GM15510 (cell line): Measurements from ENCODE around the gene CYP39A1.

Experiments used
- POLR2A ChIP-seq: IDR thresholded peaks from 3 replicates; pipeline ENCODE4 v1.6.1; 2011; ENCODE audit warnings: borderline replicate concordance; ENCODE audit not compliant: insufficient read length; ENCODE audit errors: extremely low read depth

CYP39A1 gene, protein sequence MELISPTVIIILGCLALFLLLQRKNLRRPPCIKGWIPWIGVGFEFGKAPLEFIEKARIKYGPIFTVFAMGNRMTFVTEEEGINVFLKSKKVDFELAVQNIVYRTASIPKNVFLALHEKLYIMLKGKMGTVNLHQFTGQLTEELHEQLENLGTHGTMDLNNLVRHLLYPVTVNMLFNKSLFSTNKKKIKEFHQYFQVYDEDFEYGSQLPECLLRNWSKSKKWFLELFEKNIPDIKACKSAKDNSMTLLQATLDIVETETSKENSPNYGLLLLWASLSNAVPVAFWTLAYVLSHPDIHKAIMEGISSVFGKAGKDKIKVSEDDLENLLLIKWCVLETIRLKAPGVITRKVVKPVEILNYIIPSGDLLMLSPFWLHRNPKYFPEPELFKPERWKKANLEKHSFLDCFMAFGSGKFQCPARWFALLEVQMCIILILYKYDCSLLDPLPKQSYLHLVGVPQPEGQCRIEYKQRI

DNA sequence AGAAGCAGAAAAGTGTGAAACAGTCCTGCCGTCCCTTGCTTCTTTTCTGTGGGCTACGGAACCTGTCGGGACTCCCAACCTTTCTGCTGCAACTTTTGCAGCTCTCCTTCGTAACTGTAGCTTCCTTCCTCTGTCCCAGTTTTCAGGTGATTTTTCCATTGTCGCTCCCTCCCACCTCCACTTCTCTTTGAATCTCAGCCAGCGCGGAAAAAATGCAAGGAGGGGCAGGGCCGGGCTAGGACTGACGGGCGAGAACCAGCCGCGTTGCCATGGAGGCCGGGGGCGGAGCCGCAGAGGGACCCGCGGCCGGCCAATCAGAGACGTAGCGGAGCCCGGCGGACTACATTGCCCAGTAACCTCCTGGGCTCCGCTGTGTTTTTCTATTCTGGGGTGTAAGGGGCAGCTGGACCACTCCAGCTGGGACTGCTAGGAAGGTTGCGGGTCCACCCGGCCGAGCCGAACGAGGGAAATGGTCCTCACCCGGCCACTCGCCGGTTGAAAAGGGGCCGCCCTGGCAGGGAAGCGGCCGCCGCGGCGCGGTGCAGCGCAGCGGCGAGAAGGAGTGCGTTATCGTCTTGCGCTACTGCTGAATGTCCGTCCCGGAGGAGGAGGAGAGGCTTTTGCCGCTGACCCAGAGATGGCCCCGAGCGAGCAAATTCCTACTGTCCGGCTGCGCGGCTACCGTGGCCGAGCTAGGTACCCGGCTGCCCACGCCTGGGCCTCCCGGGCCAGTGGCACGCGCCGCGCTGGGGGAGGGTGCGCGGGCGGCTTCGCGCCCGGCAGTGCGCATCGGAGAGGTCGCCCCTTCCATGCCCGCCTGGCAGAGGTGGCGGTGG is at the start of gene CYP39A1, which contains the start of gene SLC25A27:
CYP39A1 (minus strand) TSS at position 216 of the 836 bp plus-strand sequence. CDS start 236 bp downstream, outside the sequence.
SLC25A27 (plus strand) TSS at position 373 of the 836 bp plus-strand sequence; CDS start at position 591, 218 bp downstream.
- no peak for TF ChIP-seq POLR2A

DNA sequence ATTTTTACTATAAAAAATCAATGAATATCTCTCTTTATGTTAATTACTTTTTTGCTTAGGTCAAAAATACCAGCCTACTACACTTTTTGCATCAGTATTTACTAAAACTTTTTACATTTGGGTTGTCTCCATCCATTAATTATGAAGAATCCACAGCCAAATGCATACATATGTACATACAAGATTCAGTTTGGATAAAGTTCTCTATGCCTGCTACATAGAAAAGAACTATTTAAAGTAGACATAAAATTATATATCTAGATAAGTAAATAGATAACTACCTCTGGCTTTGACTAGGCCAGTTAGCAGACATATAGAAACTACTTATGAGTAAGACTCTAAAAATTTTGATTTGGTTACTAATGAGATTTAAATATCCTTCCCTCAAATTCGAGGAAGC is 47.4 kb upstream of the CYP39A1 start:
- no peak for TF ChIP-seq POLR2A

DNA sequence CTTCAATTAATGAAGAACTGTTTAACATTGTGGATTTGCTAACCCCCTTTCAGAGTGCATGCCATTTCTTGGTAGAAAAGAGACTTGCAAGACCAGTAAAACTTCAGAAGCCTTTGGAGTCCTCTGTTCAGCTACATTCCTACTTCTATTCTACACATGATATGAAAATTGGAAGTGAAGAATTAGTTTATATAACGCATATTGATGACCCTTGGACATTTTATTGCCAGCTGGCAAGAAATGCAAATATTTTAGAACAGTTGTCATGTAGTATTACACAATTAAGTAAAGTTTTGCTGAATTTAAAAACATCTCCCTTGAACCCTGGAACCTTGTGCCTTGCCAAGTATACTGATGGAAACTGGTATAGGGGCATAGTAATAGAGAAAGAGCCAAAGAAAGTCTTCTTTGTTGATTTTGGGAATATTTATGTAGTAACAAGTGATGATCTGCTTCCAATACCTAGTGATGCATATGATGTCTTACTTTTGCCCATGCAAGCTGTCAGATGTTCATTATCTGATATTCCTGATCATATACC is 38.4 kb upstream of the CYP39A1 start:
- no peak for TF ChIP-seq POLR2A

GRCh38 chr6:46690141-46690755 is 37.6 kb upstream of the CYP39A1 start:
- TF ChIP-seq POLR2A = no peak

GRCh38 chr6:46689657-46690056 is 37.0 kb upstream of the CYP39A1 start:
- TF ChIP-seq POLR2A = no peak

GRCh38 chr6:46688966-46689335 is 36.3 kb upstream of the CYP39A1 start:
- TF ChIP-seq POLR2A = no peak

GRCh38 chr6:46688117-46688965 is 35.7 kb upstream of the CYP39A1 start:
- no peak for TF ChIP-seq POLR2A

DNA sequence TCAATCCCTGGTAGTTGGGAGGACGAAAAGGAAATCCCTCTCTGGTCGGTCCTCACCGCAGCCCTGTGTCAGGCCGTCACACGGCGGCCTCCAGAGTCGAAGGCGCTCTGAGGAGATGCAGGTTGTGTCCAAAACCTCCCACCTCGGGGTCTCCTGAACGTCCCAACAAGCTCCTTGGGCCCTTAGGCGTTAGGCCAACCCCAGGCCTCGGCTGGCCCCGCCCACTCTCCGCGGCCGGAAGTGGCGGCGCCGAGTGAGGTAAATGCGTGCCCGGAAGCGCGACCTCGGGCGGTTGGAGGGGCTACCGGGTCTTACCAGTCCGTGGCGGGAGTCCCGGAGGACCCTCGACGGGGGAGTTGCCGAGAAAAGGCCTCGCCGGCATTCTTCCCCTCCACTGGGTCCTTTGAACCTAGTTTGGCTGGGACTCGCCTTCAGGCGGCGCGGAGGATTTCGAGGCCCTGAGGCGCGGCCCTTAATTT is 35.0 kb upstream of the CYP39A1 start, which contains the start of gene TDRD6:
TDRD6 (plus strand) TSS at position 267 of the 479 bp plus-strand sequence. CDS start 244 bp downstream, outside the sequence.
- TF ChIP-seq POLR2A = no peak

- TF ChIP-seq POLR2A = no peak
Measured at GRCh38 chr6:46684771-46685170, 32.2 kb upstream of the CYP39A1 start.

- TF ChIP-seq POLR2A = no peak
Measured at GRCh38 chr6:46677314-46677654, 24.7 kb upstream of the CYP39A1 start.

DNA sequence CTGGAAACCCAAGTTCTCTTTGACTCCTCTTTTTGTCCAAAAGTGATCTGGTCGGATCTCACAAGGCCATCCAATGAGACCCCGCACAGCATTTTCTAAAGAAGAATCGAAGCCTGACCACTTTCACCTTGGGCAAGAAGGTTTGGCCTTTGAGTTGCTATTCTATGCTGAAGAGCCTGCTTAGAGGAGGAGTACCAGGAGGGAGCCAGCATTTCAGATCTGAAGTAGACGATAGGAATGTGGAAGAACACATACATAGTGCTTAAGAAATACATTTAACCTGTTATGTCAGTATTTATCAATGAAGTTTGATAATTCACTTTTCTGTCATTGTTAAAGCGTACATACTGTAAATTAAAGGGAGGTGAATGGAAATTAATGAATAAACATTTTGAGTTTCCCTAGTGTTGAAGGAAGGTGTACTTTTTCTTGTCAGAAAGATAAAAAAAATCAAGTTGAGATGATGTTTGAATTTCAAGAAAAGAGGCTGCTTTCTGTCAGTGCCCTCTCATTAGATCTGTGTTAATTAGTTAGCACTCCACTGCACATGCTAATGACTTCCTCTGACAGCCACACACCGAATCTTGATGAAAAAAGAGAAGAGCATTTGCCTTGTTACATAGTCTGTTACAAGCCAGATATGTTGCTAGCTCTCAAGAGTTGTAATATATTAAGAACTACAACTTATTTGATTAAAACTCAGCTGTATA is 24.1 kb upstream of the CYP39A1 start:
- no peak for TF ChIP-seq POLR2A

DNA sequence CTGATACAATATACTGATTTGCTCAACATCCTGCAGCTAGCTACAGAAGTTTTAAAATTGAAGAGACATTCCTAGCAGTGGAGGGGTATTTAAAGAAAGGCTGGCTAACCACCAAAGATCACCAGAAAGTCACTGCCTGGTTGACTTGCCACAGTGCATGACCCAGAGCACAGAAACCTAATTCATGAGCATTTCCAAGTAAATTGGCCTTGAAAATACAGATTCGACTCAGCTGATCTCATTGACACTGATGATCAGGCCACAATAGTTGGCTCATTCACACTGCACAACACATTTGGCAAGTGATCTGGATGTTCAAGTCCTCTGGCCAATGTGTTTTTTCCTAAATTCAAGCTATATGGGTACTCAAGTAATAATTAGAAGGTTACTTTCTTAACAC is 21.8 kb upstream of the CYP39A1 start:
- TF ChIP-seq POLR2A = no peak

GRCh38 chr6:46667377-46667776 is 14.8 kb upstream of the CYP39A1 start:
- no peak for TF ChIP-seq POLR2A
